Body of pancreas (tissue), 4 donors: ENCODE measurements around the gene IL1F10. TPM values are rescaled to one million over a fixed set of nuclear protein-coding genes. Genes with fewer than 3 reads are reported as not detected.
"Not testable (repeated sequence)": the region's sequence is repeated elsewhere in the genome, so short reads cannot be mapped to it uniquely, and the experiment has no call there.

Experiments used
- ATAC-seq: fragments of 150-250 bp; one replicate; pipeline ENCODE4 v1.9.1; 2016
- DNase-seq, 4 donors: peaks; one replicate each; pipeline ENCODE4 v3.0.0-alpha.2; 2019
- H3K27ac ChIP-seq, 4 donors: fragments of 200-600 bp; sonication (generic); 1 replicate in 3 of 4; 2 replicates in 1 of 4; pipeline versions ENCODE4 v1.5.1 to v1.6.1; 2016 to 2019; ENCODE audit warnings: mild to moderate bottlenecking in 1 of 4, mixed read lengths in 1 of 4, moderate library complexity in 1 of 4
- H3K27me3 ChIP-seq, 2 donors: fragments of 200-600 bp; sonication (generic); one replicate each; pipeline ENCODE4 v1.6.0; 2016; ENCODE audit warnings: mild to moderate bottlenecking in 1 of 2
- H3K36me3 ChIP-seq, 2 donors: fragments of 200-600 bp; sonication (generic); replicated peaks in 1 of 2; 2 replicates each; pipeline ENCODE4 v1.5.1; 2016; ENCODE audit warnings: low read depth in 2 of 2; ENCODE audit not compliant: insufficient read depth in 1 of 2
- H3K4me1 ChIP-seq: fragments of 200-600 bp; sonication (generic); one replicate; pipeline ENCODE4 v1.6.0; 2016
- H3K4me3 ChIP-seq, 2 donors: fragments of 200-600 bp; sonication (generic); 1 replicate in 1 of 2; 2 replicates in 1 of 2; pipeline ENCODE4 v1.5.1; 2016 to 2019
- H3K9me3 ChIP-seq, 3 donors: fragments of 200-600 bp; sonication (generic); 1 replicate in 2 of 3; 2 replicates in 1 of 3; pipeline ENCODE4 v1.5.1; 2016
- POLR2A ChIP-seq, 3 donors: fragments of 450-650 bp; IDR thresholded peaks; one replicate each; pipeline ENCODE4 v1.6.1; 2016; ENCODE audit warnings: antibody characterized with exemption in 3 of 3, mild to moderate bottlenecking in 2 of 3
- whole genome bisulfite sequencing, 2 donors: methylation state at CpG; one replicate each; pipeline ENCODE4 v1.1.5; 2017; 5-methylcytosine and 5-hydroxymethylcytosine counted together
- intact Hi-C: fragments of 100-400 bp; cut with DNase I; formaldehyde crosslinking; loops from one replicate; pipeline ENCODE4 v1.15.1; 2023
- total RNA-seq, 2 donors: library from RNA; depleted of rRNA; stranded (reverse); fragments of >200 nt; gene quantifications; one replicate each; pipeline ENCODE4 v1.1.0, GENCODE V29; 2016
- TF ChIP-seq, protein P1 (sequence below), 7 experiments: fragments of 450-650 bp in 4 of 7; fragments of 200-600 bp in 3 of 7; sonication (generic) in 3 of 7; IDR thresholded peaks; one replicate each; pipeline ENCODE4 v1.5.1; 2016 to 2019; ENCODE audit warnings: antibody characterized with exemption in 7 of 7

The IL1F10 gene
- total RNA-seq, 2 donors from 2014 or later, result not detected

DNA sequence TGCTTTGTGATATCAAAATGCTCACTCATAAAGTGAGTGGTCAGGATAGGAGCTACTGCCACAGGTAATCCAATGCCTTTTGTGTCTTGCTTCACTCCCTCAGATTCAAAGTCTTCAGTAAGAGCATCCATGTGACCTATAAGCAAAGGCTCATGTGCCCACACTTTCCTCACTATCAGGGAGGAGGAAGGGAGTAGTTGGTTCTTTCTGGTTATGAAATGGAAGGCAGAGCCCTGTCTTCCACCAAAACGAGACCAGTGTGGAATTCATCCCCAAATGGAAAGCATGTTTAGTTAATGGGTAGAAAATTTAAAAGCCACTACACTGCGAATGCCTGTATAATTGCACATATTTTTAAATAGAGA is 25.8 kb downstream of the IL1F10 start:
- no peak overlapping the region for H3K27ac ChIP-seq
- no peaks in the 10 kb centered on the region for H3K27me3 ChIP-seq
- intact Hi-C loops, result no loop called here
- H3K36me3 ChIP-seq, result no peaks in the 10 kb centered on the region
- TF ChIP-seq, protein P1, sequence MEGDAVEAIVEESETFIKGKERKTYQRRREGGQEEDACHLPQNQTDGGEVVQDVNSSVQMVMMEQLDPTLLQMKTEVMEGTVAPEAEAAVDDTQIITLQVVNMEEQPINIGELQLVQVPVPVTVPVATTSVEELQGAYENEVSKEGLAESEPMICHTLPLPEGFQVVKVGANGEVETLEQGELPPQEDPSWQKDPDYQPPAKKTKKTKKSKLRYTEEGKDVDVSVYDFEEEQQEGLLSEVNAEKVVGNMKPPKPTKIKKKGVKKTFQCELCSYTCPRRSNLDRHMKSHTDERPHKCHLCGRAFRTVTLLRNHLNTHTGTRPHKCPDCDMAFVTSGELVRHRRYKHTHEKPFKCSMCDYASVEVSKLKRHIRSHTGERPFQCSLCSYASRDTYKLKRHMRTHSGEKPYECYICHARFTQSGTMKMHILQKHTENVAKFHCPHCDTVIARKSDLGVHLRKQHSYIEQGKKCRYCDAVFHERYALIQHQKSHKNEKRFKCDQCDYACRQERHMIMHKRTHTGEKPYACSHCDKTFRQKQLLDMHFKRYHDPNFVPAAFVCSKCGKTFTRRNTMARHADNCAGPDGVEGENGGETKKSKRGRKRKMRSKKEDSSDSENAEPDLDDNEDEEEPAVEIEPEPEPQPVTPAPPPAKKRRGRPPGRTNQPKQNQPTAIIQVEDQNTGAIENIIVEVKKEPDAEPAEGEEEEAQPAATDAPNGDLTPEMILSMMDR (IDR thresholded peaks at IDR 0.05), result no peak
- no peak for TF ChIP-seq POLR2A (IDR thresholded peaks at IDR 0.05)
- H3K4me3 ChIP-seq, result no peak overlapping the region
- 20 to 28% methylated on average over 2 of the region's 2 CpGs for WGBS, 2 donors
- H3K9me3 ChIP-seq, result no peaks in the 10 kb centered on the region
- H3K4me1 ChIP-seq, result no peaks in the 10 kb centered on the region
- ATAC-seq (no peak), DNase-seq (no peak)

DNA sequence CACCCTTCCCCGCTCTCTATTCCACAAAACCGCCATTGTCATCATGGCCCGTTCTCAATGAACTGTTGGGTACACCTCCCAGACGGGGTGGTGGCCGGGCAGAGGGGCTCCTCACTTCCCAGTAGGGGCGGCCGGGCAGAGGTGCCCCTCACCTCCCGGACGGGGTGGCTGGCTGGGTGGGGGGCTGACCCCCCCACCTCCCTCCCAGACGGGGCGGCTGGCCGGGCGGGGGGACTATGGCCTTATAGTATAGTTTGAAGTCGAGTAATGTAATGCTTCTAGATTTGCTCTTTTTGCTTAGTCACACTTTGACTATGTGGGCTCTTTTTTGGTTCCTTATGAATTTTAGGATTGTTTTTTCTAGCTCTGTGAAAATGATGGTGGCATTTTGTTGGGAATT is 28.5 kb downstream of the IL1F10 start:
- H3K27ac ChIP-seq, intact Hi-C loops, H3K36me3 ChIP-seq, H3K4me1 ChIP-seq, DNase-seq, ATAC-seq, H3K4me3 ChIP-seq, H3K9me3 ChIP-seq, H3K27me3 ChIP-seq: not testable (repeated sequence)
- 83 to 85% methylated on average over 14 of the region's 14 CpGs for WGBS, 2 donors

DNA sequence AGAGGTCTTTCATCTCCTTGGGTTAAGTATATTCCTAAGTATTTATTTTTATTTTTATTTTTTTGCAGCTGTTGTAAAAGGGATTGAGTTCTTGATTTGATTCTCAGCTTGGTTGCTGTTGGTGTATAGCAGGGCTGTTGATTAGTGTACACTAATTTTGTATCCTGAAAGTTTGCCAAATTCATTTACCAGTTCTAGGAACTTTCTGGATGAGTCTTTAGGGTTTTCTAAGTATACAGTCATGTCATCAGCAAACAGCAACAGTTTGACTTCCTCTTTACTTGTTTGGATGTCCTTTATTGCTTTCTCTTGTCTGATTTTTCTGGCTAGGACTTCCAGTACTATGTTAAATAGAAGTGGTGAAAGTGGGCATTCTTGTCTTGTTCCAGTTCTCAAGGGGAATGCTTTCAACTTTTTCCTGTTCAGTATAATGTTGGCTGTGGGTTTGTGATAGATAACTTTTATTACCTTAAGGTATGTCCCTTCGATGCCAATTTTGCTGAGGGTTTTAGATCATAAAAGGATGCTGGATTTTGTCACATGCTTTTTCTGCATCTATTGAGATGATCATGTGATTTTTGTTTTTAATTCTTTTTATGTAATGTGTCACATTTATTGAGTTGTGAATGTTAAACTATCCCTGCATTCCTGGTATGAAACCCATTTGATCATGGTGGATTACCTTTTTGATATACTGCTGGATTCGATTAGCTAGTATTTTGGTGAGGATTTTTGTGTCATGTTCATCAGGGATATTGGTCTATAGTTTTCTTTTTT is 29.3 kb downstream of the IL1F10 start:
- ATAC-seq, intact Hi-C loops, H3K27ac ChIP-seq, H3K27me3 ChIP-seq, H3K4me1 ChIP-seq, H3K9me3 ChIP-seq, H3K4me3 ChIP-seq, H3K36me3 ChIP-seq, DNase-seq: not testable (repeated sequence)
- WGBS, 2 donors, result 32 to 71% methylated on average over 2 of the region's 2 CpGs

GRCh38 chr2:113098041-113098440 is 30.3 kb downstream of the IL1F10 start:
- H3K9me3 ChIP-seq, result no peaks in the 10 kb centered on the region
- no peak overlapping the region for H3K4me3 ChIP-seq
- no peaks in the 10 kb centered on the region for H3K36me3 ChIP-seq
- TF ChIP-seq, protein P1 (IDR thresholded peaks at IDR 0.05), result no peak
- no peak for TF ChIP-seq POLR2A (IDR thresholded peaks at IDR 0.05)
- no peak overlapping the region for H3K27ac ChIP-seq
- no peak for DNase-seq
- H3K27me3 ChIP-seq, result no peaks in the 10 kb centered on the region
- intact Hi-C loops, result no loop called here
- H3K4me1 ChIP-seq, result no peaks in the 10 kb centered on the region
- WGBS, 2 donors, result 84% methylated on average over 4 of the region's 4 CpGs
- no peak for ATAC-seq

- intact Hi-C loops, result no loop called here
- H3K27me3 ChIP-seq, result no peaks in the 10 kb centered on the region
- DNase-seq (no peak), ATAC-seq (no peak)
- H3K9me3 ChIP-seq, result no peaks in the 10 kb centered on the region
- H3K36me3 ChIP-seq, result no peaks in the 10 kb centered on the region
- TF ChIP-seq, protein P1 (IDR thresholded peaks at IDR 0.05), result no peak
- no peak for TF ChIP-seq POLR2A (IDR thresholded peaks at IDR 0.05)
- H3K4me3 ChIP-seq, result no peak overlapping the region
- WGBS, 2 donors, result 85 to 86% methylated on average over 5 to 6 of the region's 6 CpGs
- H3K27ac ChIP-seq, result no peak overlapping the region
- no peaks in the 10 kb centered on the region for H3K4me1 ChIP-seq
These were observed 30.8 kb downstream of the IL1F10 start for GRCh38 chr2:113098532-113098931.

GRCh38 chr2:113102133-113102532 is 34.4 kb downstream of the IL1F10 start:
- WGBS, 2 donors, result 62 to 83% methylated on average over 2 of the region's 2 CpGs

More at GRCh38 chr2:113102133-113102532, 34.4 kb downstream of the IL1F10 start:
- ATAC-seq (no peak), DNase-seq (no peak)
- Histone ChIP-seq H3K27me3 (no peaks in the 10 kb centered on the region), H3K9me3 (no peaks in the 10 kb centered on the region), H3K4me1 (no peaks in the 10 kb centered on the region), H3K4me3 (no peak overlapping the region), H3K27ac (no peak overlapping the region), H3K36me3 (no peaks in the 10 kb centered on the region)
- no peak for TF ChIP-seq POLR2A (IDR thresholded peaks at IDR 0.05)
- TF ChIP-seq, protein P1 (IDR thresholded peaks at IDR 0.05), result no peak
- intact Hi-C loops, result no loop called here
